GM12801 (cell line): Measurements from ENCODE around the gene MICALL1.

ENCODE experiments used
- CTCF ChIP-seq: IDR thresholded peaks from one replicate; pipeline ENCODE4 v1.5.1; 2011; ENCODE audit warnings: control low read depth; ENCODE audit not compliant: insufficient read length; ENCODE audit errors: extremely low read depth

The MICALL1 gene

DNA sequence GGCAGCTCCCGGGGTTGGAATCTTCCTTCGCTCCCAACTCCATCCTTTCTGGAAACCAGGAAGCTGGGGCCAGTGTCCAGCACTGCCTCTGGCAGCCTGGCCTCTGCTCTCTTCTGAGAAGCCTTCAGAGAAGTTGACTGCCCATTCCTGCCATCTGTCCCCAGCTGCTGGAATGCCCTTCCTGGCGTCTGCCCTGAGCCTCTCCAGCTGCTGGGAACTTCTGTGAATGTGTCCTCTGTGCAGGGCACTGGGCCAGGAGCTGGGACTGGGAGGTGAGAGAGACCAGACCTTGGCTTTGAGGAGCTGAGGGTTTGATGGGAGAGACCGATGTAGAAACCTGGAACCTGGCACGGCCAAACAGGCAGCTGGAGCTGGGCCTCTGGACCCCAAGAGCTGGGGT, 84.2 kb downstream of the MICALL1 start:
- no peak for TF ChIP-seq CTCF

DNA sequence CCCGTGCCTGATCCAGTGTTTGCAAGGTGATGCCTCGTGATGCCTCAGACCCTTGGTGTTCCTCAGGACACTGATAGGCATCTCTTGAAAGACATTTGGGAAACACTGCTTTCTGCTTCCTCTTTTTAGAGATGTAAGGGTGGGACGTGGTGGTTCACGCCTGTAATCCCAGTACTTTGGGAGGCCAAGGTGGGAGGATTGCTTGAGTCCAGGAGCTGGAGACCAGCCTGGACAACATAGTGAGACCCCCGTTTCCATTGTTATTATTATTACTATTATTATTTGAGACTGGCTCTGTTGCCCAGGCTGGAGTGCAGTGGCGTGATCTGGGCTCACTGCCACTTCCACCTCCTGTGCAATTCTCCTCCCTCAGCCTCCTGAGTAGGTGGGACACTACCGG, 84.8 kb downstream of the MICALL1 start:
- TF ChIP-seq CTCF, result no peak

DNA sequence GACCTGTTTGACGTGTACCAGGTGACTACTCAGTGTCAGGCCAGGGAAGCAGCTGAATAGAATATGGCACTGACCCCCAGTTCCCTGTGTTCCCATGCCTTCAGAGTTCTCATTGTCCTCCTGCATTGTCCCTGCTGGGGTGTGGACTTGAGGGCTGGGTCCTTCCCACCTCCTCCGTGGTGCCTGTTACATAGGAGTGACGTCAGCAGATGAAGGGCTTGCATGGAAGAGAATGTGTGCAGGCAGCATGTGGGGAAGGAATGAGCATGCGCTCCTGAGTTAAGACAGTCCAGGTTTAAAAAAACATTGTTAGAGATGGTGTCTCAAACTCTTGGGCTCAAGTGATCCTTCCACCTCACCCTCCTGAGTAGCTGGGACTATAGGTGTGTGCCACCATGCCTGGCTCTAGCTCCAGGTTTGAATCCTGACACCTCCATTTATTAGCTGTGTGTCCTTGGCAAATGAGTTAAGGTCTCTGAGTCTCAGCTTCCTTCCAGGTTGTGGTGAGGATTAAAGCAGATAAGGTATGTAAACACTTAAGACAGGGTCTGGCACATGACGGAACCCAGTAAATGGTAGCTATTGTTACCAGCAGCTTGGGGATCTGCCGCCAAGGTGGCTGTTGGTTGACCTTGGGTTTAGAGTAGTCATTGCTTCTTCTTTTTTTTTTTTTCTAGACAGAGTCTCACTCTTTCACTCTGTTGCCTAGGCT, 85.8 kb downstream of the MICALL1 start:
- no peak for TF ChIP-seq CTCF
